Activated CD8-positive, alpha-beta memory T cell treated with anti-CD3 and anti-CD28 coated beads, Interleukin-2, amount 50 U/mL, for 1 hour (primary cell): ENCODE data around the gene SLC24A5.

Experiments
- DNase-seq: peaks from one replicate; pipeline ENCODE4 v3.0.0-alpha.2; 2020; ENCODE audit errors: extremely low read depth

Gene SLC24A5

GRCh38 chr15:48120745-48121144, at the start of gene SLC24A5:
TSS of gene SLC24A5 (plus strand) at chr15:48120990. CDS start at chr15:48121045, 55 bp downstream.
- no peak for DNase-seq

- no peak for DNase-seq
Observed at GRCh38 chr15:48072941-48073340, 47.8 kb upstream of the SLC24A5 start.

GRCh38 chr15:48073881-48074280, 46.9 kb upstream of the SLC24A5 start:
- DNase-seq, result no peak

GRCh38 chr15:48076454-48076853, 44.3 kb upstream of the SLC24A5 start:
- no peak for DNase-seq

- DNase-seq, result no peak
Observed at GRCh38 chr15:48077616-48078184, 43.1 kb upstream of the SLC24A5 start.

GRCh38 chr15:48084759-48085590, 35.8 kb upstream of the SLC24A5 start:
- no peak for DNase-seq

- no peak for DNase-seq
Observed at GRCh38 chr15:48085591-48085930, 35.2 kb upstream of the SLC24A5 start.

- DNase-seq, result no peak
Observed at GRCh38 chr15:48086133-48086532, 34.7 kb upstream of the SLC24A5 start.

GRCh38 chr15:48086576-48086975, 34.2 kb upstream of the SLC24A5 start:
- DNase-seq, result no peak

- DNase-seq, result no peak
Observed at GRCh38 chr15:48087844-48088243, 32.9 kb upstream of the SLC24A5 start.

- DNase-seq, result no peak
Observed at GRCh38 chr15:48089702-48090101, 31.1 kb upstream of the SLC24A5 start.

- no peak for DNase-seq
Observed at GRCh38 chr15:48090115-48090514, 30.7 kb upstream of the SLC24A5 start.

GRCh38 chr15:48090666-48091065, 30.1 kb upstream of the SLC24A5 start:
- DNase-seq, result no peak

GRCh38 chr15:48091522-48091921, 29.3 kb upstream of the SLC24A5 start:
- DNase-seq, result no peak

GRCh38 chr15:48096355-48096786, 24.4 kb upstream of the SLC24A5 start:
- DNase-seq, result no peak

- no peak for DNase-seq
Observed at GRCh38 chr15:48096813-48097212, 24.0 kb upstream of the SLC24A5 start.

- DNase-seq, result no peak
Observed at GRCh38 chr15:48097264-48097663, 23.5 kb upstream of the SLC24A5 start.

GRCh38 chr15:48101376-48101961, 19.3 kb upstream of the SLC24A5 start:
- no peak for DNase-seq

- DNase-seq, result no peak
Observed at GRCh38 chr15:48102167-48102566, 18.6 kb upstream of the SLC24A5 start.

- DNase-seq, result no peak
Observed at GRCh38 chr15:48103647-48104046, 17.1 kb upstream of the SLC24A5 start.

- DNase-seq, result no peak
Observed at GRCh38 chr15:48105936-48106335, 14.9 kb upstream of the SLC24A5 start.

- DNase-seq, result no peak
Observed at GRCh38 chr15:48109212-48109611, 11.6 kb upstream of the SLC24A5 start.

GRCh38 chr15:48109856-48110531, 10.8 kb upstream of the SLC24A5 start:
- DNase-seq, result no peak
